H9 (cell line): Measurements from ENCODE around the gene BAIAP2. TPM values are rescaled to one million over a fixed set of nuclear protein-coding genes. Genes with fewer than 3 reads are reported as not detected.

ENCODE experiments used
- DNase-seq: peaks from one replicate; pipeline ENCODE4 v3.0.0-alpha.2; 2017
- H2AFZ ChIP-seq: one replicate; pipeline ENCODE4 v1.6.1; 2013; ENCODE audit warnings: mild to moderate bottlenecking, low read length, control low read depth, moderate library complexity
- H2AK5ac ChIP-seq: 2 replicates; pipeline ENCODE4 v1.6.1; 2013; ENCODE audit warnings: low read length, control low read depth, mixed read lengths; ENCODE audit not compliant: insufficient read length
- H2BK120ac ChIP-seq: one replicate; pipeline ENCODE4 v1.6.1; 2013; ENCODE audit warnings: low read depth, mild to moderate bottlenecking, low read length, control low read depth, inconsistent platforms; ENCODE audit not compliant: poor library complexity, severe bottlenecking
- H2BK12ac ChIP-seq: 2 replicates; pipeline ENCODE4 v1.6.1; 2013; ENCODE audit warnings: low read length, control low read depth, mixed read lengths, low read depth; ENCODE audit not compliant: insufficient read length
- H2BK15ac ChIP-seq: 2 replicates; pipeline ENCODE4 v1.6.1; 2013; ENCODE audit warnings: low read depth, low read length, control low read depth
- H2BK20ac ChIP-seq: one replicate; pipeline ENCODE4 v1.6.1; 2013; ENCODE audit warnings: low read depth, mild to moderate bottlenecking, low read length, control low read depth, inconsistent platforms; ENCODE audit not compliant: poor library complexity, severe bottlenecking
- H2BK5ac ChIP-seq: 2 replicates; pipeline ENCODE4 v1.6.1; 2013; ENCODE audit warnings: low read length, control low read depth, mixed read lengths; ENCODE audit not compliant: insufficient read length
- H3K14ac ChIP-seq: 2 replicates; pipeline ENCODE4 v1.6.1; 2013; ENCODE audit warnings: low read length, control low read depth; ENCODE audit not compliant: insufficient read depth
- H3K18ac ChIP-seq: 2 replicates; pipeline ENCODE4 v1.6.1; 2013; ENCODE audit warnings: low read depth, mild to moderate bottlenecking, mixed read lengths, low read length, control low read depth; ENCODE audit not compliant: insufficient read length
- H3K23ac ChIP-seq: 2 replicates; pipeline ENCODE4 v1.6.1; 2013; ENCODE audit warnings: low read length, control low read depth, mixed read lengths, low read depth; ENCODE audit not compliant: insufficient read length
- H3K23me2 ChIP-seq: 2 replicates; pipeline ENCODE4 v1.6.1; 2013; ENCODE audit warnings: low read depth, mild to moderate bottlenecking, mixed read lengths, low read length, control low read depth; ENCODE audit not compliant: insufficient read length, poor library complexity, severe bottlenecking
- H3K27ac ChIP-seq: 2 replicates; pipeline ENCODE4 v1.5.1; 2013; ENCODE audit warnings: low read length, control low read depth, mixed read lengths, low read depth; ENCODE audit not compliant: insufficient read length
- H3K27me3 ChIP-seq: 2 replicates; pipeline ENCODE4 v1.6.1; 2013; ENCODE audit warnings: low read length, control low read depth, inconsistent platforms; ENCODE audit not compliant: insufficient read depth
- H3K4ac ChIP-seq: 2 replicates; pipeline ENCODE4 v1.6.1; 2013; ENCODE audit warnings: low read depth, mild to moderate bottlenecking, control low read depth, inconsistent platforms, low read length, moderate library complexity
- H3K4me1 ChIP-seq: 2 replicates; pipeline ENCODE4 v1.6.1; 2013; ENCODE audit warnings: low read length, control low read depth, inconsistent platforms; ENCODE audit not compliant: insufficient read depth
- H3K4me2 ChIP-seq: 2 replicates; pipeline ENCODE4 v1.6.1; 2013; ENCODE audit warnings: low read length, control low read depth, mixed read lengths; ENCODE audit not compliant: insufficient read length, insufficient read depth
- H3K56ac ChIP-seq: 2 replicates; pipeline ENCODE4 v1.6.1; 2013; ENCODE audit warnings: low read depth, mild to moderate bottlenecking, mixed read lengths, low read length, control low read depth; ENCODE audit not compliant: insufficient read length
- H3K79me1 ChIP-seq: 2 replicates; pipeline ENCODE4 v1.6.1; 2013; ENCODE audit warnings: low read depth, mild to moderate bottlenecking, moderate library complexity, low read length, control low read depth, inconsistent platforms; ENCODE audit not compliant: insufficient read depth, poor library complexity, severe bottlenecking
- H3K79me2 ChIP-seq: 2 replicates; pipeline ENCODE4 v1.6.1; 2013; ENCODE audit warnings: low read length, control low read depth, inconsistent platforms; ENCODE audit not compliant: insufficient read depth
- H3K9ac ChIP-seq: 2 replicates; pipeline ENCODE4 v1.6.1; 2013; ENCODE audit warnings: low read length, control low read depth, mixed read lengths; ENCODE audit not compliant: insufficient read length; ENCODE audit errors: extremely low read depth
- H3K9me3 ChIP-seq: one replicate; pipeline ENCODE4 v1.6.1; 2013; ENCODE audit warnings: low read depth, low read length, inconsistent platforms; ENCODE audit not compliant: control insufficient read depth
- H3T11ph ChIP-seq: one replicate; pipeline ENCODE4 v1.6.1; 2013; ENCODE audit warnings: mild to moderate bottlenecking, low read length, control low read depth, inconsistent platforms
- H4K20me1 ChIP-seq: one replicate; pipeline ENCODE4 v1.6.1; 2013; ENCODE audit not compliant: control insufficient read depth, insufficient read length, insufficient read depth
- H4K5ac ChIP-seq: 2 replicates; pipeline ENCODE4 v1.6.1; 2013; ENCODE audit warnings: low read depth, mild to moderate bottlenecking, mixed read lengths, low read length, control low read depth; ENCODE audit not compliant: insufficient read length
- H4K8ac ChIP-seq: replicated peaks from 2 replicates; pipeline ENCODE4 v1.6.1; 2013; ENCODE audit warnings: low read length, control low read depth, mixed read lengths, low read depth; ENCODE audit not compliant: insufficient read length
- H4K91ac ChIP-seq: 2 replicates; pipeline ENCODE4 v1.6.1; 2013; ENCODE audit warnings: low read depth, mild to moderate bottlenecking, moderate library complexity, mixed read lengths, low read length, control low read depth; ENCODE audit not compliant: insufficient read length
- H3K27ac Mint-ChIP-seq, 3 experiments: 2 replicates in 2 of 3; 3 replicates in 1 of 3; pipeline ENCODE4 v1.8.0; 2020 to 2021; ENCODE audit warnings: mixed read lengths in 3 of 3, mild to moderate bottlenecking in 1 of 3, moderate library complexity in 1 of 3
- H3K27me3 Mint-ChIP-seq: 2 replicates; pipeline ENCODE4 v1.8.0; 2021; ENCODE audit warnings: low read depth, mild to moderate bottlenecking, moderate library complexity, mixed read lengths
- H3K36me3 Mint-ChIP-seq, 3 experiments: 2 replicates in 2 of 3; 3 replicates in 1 of 3; pipeline ENCODE4 v1.8.0; 2020 to 2021; ENCODE audit warnings: low read depth in 3 of 3, mixed read lengths in 3 of 3; ENCODE audit not compliant: insufficient read depth in 1 of 3
- H3K4me1 Mint-ChIP-seq, 2 experiments: 2 replicates each; pipeline ENCODE4 v1.8.0; 2020; ENCODE audit warnings: mixed read lengths in 2 of 2
- H3K4me3 Mint-ChIP-seq, 2 experiments: 2 replicates in 1 of 2; 3 replicates in 1 of 2; pipeline ENCODE4 v1.8.0; 2020 to 2021; ENCODE audit warnings: mild to moderate bottlenecking in 2 of 2, mixed read lengths in 2 of 2, moderate library complexity in 1 of 2
- H3K9me3 Mint-ChIP-seq, 2 experiments: 2 replicates in 1 of 2; 3 replicates in 1 of 2; pipeline ENCODE4 v1.8.0; 2020; ENCODE audit warnings: mild to moderate bottlenecking in 2 of 2, mixed read lengths in 2 of 2, moderate library complexity in 1 of 2
- CTCF ChIP-seq: fragments of 200-600 bp; sonication (generic); conservative IDR thresholded peaks from 3 replicates; pipeline ENCODE4 v1.8.0; 2021; ENCODE audit warnings: antibody characterized with exemption, mild to moderate bottlenecking
- whole genome bisulfite sequencing: extraction: QIAGEN DNeasy Blood & Tissue Kit; methylation state at CpG from one replicate; pipeline ENCODE4 v1.1.7; 2013; ENCODE audit warnings: missing lambda C conversion rate, low lambda C conversion rate, mixed read lengths; ENCODE audit not compliant: insufficient read length; ENCODE audit errors: extremely low coverage; 5-methylcytosine and 5-hydroxymethylcytosine counted together
- total RNA-seq: library from RNA; stranded (reverse); gene quantifications from 2 replicates; pipeline ENCODE4 v1.2.1, GENCODE V29; 2021

Gene BAIAP2
- total RNA-seq, 1 experiment from 2014 or later = 27.8 TPM

DNA sequence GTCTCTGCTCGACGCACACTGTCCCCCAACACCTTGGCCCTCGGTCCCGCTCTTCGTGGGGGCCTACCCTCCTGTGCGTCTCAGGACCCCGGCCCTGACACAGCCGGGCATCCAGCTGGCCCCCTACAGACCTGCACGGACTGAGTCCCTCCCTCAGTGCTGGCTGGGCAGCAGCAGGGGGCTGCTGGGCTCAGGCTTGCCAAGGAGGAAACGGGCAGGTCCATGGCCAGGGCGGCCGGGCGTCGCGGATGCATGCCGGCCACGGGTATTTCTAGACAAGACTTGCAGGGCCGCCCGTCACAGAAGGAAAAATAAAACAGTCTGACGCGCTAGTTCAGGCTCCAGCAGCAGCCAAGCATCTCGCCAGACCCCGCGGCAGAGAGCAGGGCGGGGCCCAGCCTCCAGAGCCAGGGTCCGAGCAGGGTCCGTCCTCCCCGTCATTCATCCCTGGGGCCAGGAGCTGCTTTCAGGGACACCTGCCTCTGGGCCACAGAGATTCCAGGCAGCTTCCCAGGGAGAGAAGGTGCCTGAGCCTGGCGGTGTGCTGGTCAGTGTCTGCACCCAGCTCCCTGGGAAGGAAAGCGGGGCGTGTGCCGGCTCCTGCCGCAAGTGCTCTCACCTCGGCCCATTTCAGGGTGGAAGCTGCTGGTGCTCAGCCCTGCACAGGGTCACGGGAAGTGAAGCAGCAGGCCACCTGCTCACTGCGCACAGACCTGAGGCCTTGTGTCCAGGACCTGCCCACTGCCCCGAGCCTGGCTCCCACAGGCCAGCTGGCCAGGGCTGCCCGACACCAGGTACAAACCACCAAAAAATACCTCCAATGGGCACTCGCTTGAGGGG is 123.1 kb downstream of the BAIAP2 start:
- H3K23me2 ChIP-seq = no peaks in the 10 kb centered on the region
- Mint-ChIP-seq H3K9me3 (no peaks in the 10 kb centered on the region), H3K4me3 (no peak overlapping the region), H3K27me3 (0 out of 2 replicates have a peak, but pooled peaks cover 2% of the 10 kb centered on the region), H3K36me3 (no peaks in the 10 kb centered on the region), H3K27ac (0 out of 7 replicates have a peak overlapping the region, but pooled peaks of 1 of the 3 experiments have one; percentile 61), H3K4me1 (no peaks in the 10 kb centered on the region)
- no peak overlapping the region for H4K5ac ChIP-seq
- H3K4ac ChIP-seq = no peak overlapping the region
- H4K91ac ChIP-seq = no peak overlapping the region
- no peak overlapping the region for H2AFZ ChIP-seq
- no peaks in the 10 kb centered on the region for H3K79me2 ChIP-seq
- H3K9ac ChIP-seq = no peak overlapping the region
- no CpG with 5 or more reads among the region's 39 CpGs for WGBS
- H3K4me2 ChIP-seq = no peak overlapping the region
- H3K18ac ChIP-seq = no peak overlapping the region
- no peak overlapping the region for H2BK15ac ChIP-seq
- no peak overlapping the region for H2BK20ac ChIP-seq
- H2BK5ac ChIP-seq = no peak overlapping the region
- H3K14ac ChIP-seq = no peak overlapping the region
- no peak overlapping the region for H2BK120ac ChIP-seq
- H2BK12ac ChIP-seq = no peak overlapping the region
- DNase-seq = no peak
- no peak overlapping the region for H3K56ac ChIP-seq
- H3K9me3 ChIP-seq = no peaks in the 10 kb centered on the region
- H4K8ac ChIP-seq = no peak overlapping the region
- H4K20me1 ChIP-seq = no peaks in the 10 kb centered on the region
- H3K4me1 ChIP-seq = no peaks in the 10 kb centered on the region
- H3T11ph ChIP-seq = no peak overlapping the region
- H3K79me1 ChIP-seq = no peaks in the 10 kb centered on the region
- TF ChIP-seq CTCF = no peak
- no peaks in the 10 kb centered on the region for H3K27me3 ChIP-seq
- no peak overlapping the region for H3K23ac ChIP-seq
- H3K27ac ChIP-seq = no peak overlapping the region
- no peak overlapping the region for H2AK5ac ChIP-seq
